GM19463 (cell line): Measurements from ENCODE around the gene REP15.
A peak's percentile ranks its signal among the peaks of the same experiment; 100 is the strongest.
"Not testable (repeated sequence)": the region's sequence is repeated elsewhere in the genome, so short reads cannot be mapped to it uniquely, and the experiment has no call there.

ENCODE experiments used
- ATAC-seq: cut with Tn5 transposase; IDR thresholded peaks from one replicate; pipeline ENCODE4 v1.9.1; 2021; ENCODE audit warnings: mild to moderate bottlenecking, moderate library complexity; ENCODE audit not compliant: unreplicated experiment

The REP15 gene

DNA sequence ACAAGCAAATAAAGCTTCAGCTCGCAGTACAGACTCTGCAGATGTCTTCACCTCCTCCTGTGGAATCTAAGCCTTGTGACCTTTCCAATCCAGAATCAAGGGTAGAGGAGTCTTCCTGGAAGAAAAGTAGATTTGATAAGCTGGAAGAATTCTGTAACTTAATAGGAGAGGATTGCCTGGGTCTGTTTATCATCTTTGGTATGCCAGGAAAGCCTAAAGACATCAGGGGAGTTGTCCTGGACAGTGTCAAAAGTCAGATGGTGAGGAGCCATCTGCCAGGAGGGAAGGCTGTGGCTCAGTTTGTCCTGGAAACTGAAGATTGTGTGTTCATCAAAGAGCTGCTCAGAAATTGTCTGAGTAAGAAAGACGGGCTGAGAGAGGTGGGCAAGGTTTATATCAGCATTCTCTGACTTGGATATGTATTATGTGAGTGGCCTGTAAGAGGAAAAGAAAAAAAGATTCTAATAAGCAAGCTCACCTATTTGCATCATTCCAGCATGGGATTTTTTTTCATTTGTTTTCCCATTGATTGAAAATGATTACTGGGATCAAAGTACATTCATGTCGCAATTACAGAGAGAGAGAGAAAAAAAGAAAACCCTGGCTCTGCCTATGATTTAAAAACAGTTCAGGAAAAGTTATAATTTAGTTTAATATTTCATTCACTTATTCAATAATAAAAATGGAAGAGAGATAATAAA is 767 bp downstream of the REP15 start:
- ATAC-seq = no peak

DNA sequence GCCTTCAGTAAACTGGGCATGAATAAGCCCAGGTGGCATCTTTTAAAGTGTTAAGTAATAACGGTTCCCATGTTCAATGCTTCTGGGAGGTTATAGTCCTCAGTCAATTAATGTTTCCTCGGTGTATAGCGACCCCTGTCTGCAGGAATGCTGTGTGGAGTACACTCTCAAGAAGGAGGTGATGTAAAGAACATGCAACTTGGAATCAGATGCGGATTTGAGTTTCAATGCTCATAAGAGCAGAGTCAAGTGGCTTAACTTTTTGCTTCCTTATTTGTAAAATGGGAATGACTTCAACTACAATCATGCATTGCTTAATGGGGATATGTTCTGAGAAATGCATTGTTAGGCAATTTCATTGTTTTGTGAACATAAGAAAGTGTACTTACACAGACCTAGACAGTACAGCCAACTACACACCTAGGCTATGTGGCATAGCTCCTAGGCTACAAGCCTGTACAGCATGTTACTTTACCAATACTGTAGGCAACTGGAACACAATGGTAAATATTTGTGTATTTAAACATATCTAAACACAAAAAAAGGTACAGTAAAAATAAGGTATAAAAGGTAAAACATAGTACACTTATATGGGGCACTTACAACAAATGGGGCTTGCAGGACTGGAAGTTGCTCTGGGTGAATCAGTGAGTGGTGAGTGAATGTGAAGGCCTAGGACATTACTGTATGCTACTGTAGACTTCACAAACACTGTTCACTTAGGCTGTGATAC is 7.6 kb downstream of the REP15 start:
- ATAC-seq = peak; percentile 94

DNA sequence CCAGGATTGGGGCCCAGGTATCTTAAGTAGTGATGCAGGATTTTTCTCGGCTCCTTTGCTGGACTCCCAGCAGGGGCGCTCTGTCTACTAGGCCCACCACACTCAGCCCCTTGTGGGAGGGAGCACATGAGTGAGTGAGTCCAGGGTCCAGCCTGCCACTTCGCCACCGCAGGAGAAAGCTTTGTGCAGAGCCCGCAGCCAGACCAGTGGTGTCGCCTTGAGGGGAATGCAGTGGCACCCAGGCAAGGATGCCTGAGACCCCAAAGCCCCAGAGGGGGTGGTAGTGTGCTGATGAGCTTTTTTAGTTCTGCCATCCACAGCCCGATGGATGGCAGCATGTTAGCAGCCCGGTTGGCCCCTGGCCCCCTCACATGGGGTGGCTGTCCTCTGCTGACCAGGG is 9.0 kb downstream of the REP15 start:
- no peak for ATAC-seq

DNA sequence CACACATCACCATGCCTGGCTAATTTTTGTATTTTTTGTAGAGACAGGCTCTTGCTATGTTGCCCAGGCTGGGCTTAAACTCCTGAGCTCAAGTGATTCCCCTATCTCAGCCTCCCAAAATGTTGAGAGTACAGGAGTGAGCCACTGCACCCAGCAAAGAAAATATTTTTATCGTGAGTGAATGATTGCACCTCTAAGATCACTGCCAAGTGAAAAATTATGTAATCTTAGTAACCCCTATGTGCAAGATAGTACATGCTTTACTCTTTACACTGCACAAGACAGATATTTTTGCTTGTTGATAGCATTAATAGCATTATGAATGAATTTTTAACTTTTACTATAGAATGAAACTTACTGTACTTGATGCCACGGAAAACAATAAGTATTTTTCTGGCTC is 11.0 kb downstream of the REP15 start:
- no peak for ATAC-seq

DNA sequence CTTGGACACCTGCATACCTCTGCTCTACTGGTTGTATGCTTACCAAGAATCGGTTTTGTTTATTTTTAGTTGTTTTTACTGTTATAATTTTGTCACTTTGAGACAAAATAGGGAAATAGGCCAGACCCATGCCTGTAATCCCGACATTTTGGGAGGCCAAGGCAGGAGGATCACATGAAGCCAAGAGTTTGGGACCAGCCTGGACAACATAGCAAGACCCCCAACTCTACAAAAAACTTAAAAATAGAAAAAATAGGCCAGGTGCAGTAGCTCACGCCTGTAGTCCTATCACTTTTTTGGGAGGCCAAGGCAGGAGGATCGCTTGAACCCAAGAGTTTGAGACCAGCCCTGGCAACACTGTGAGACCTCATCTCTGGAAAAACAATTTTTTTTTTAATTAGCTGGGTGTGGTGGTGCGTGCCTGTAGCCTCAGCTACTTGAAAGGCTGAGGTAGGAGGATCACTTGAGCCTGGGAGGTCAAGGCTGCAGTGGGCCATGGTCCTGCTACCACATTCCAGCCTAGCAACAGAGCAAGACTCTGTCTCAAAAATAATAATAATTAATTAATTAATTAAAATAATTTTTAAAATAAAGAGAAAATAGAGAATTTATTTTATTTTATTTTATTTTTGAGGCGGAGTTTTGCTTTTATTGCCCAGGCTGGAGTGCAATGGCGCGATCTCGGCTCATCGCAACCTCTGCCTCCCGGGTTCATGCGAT is 13.1 kb downstream of the REP15 start:
- ATAC-seq = no peak

DNA sequence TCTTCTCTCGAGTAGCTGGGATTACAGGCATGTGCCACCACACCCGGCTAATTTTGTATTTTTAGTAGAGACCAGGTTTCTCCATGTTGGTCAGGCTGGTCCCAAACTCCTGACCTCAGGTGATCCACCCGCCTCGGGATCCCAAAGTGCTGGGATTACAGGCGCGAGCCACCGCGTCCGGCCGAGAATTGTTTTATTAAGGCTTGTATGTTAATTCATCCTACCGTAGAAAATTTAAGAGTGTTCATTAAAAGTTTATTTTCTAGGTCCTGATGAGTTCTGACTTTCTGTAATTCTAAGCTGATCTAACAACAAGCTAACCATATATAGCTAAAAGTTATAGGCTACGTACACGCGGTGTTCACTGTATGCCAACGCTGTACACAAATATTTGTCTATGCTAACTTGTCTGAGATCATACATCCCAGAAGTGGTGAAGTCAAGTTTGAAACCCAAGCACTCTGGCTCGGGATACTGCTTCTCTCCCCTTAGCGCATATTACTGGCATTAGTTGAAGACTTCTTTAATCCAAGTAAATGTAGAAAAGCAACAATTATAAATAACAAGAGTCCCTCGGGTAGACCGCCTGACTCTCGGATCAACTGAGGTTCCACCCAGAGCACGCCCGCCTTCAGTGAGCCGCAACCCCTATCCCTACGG is 13.8 kb downstream of the REP15 start:
- peak; percentile 35 for ATAC-seq

DNA sequence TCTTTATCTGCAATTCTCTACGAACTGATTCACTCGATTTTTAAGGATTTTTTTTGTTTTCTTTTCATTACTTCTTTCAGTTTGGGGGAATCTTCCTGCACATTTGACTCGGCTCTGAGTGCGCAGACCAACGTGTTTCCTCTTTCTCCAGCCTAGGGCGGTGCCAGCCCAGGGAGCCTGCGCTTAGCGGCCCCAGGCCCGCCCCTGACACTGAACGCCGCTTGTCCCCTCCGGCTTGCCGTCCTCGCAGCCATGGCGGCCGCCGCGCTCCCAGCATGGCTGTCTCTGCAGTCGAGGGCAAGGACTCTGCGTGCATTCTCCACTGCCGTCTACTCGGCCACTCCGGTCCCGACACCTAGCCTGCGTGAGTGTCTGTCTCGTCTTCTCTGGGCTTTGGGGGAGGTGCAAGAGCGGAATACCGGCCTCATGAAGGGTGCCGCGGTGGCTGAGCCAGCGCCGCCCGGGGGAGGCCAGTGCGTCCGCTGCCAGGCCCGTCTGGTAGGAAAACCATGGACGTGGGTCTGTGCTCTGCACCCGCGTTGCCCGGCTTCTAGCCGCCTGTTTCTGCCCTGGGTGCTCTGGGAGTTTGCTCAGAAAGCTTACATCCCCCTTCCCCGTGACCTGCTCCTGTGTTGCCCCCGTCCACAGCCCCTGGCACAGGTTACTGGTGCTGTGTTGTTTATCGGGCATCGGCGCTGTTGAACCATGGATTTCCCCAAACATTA is 14.5 kb downstream of the REP15 start, which contains the start of gene MRPS35:
Gene MRPS35 (plus strand): TSS at position 241 of the 725 bp plus-strand sequence. CDS start 12 bp downstream, at position 253.
- peak; percentile 96 for ATAC-seq

DNA sequence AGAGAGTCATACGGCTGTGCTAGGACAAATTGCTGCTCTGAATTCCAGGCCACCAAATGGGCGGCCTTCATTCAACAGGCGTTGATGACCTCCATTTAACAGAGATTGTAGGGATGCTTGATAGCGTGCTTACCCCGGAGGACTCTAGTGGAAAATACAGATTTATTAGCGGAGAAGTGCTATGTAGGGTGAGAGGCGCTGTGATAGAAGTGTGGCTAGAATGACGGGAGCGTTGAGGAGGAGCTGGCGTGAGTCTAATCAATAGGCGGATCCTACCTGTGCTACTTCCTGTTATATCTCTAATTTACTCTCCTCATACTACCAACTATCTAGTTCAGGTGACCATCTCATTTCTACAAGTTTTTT is 15.1 kb downstream of the REP15 start:
- no peak for ATAC-seq

DNA sequence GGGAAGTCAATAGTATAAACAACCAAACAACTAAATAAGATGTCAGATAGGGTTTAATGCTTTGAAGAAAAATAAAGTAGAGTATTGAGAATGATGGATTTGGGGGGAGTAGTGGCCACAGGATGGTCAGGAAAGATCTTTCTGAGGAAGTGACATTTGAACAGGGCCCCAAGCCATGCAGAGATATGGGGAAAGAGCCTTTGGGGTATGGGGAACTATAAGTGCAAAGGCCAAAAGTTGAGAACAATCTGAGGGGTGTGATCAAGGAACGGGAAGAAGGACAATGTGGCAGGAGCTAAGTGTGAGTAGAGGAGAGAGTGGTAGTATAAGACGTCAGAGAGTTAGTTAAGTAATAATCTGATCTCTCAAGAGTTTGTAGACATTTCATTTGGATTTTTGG is 15.7 kb downstream of the REP15 start:
- ATAC-seq = no peak

DNA sequence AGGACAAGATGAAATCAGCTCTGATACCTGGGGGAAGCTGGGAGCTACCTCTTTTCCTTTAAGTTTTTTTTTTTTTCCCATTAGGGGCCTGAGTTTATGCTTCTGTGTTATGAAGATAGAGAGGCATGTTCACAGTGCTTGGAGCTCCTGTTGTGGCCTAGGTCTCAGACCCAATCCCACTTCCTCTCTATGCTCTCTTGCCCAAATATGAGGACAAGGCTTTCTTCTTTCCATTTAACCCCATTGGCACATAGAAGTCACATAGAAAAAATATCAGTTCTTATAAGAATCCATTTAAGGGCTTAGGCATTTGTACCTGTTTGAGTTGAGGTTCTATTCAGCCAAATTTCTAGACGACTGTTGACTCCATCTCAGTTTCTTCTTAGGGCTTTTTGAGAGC is 27.0 kb downstream of the REP15 start:
- ATAC-seq = no peak

DNA sequence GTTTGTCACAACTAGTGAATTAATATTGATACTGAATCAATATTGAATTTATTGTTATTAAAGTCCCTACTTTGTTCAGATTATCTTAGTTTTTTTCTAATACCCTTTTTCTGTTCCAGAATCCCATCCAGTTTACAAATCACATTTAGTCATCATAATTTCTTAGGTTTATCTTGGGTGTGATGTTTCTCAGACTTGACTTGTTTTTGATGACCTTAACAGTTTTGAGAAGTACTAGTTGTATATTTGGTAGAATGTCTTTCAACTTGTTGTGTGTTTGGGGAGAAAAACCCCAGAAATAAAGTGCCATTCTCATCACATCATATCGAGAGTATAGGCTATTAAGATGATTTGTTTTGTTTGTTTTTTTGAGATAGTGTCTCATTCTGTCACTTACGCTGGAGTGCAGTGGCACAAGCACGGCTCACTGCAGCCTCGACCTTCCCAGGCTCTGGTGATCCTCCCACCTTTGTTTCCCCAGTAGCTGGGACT is 33.9 kb downstream of the REP15 start:
- no peak for ATAC-seq

DNA sequence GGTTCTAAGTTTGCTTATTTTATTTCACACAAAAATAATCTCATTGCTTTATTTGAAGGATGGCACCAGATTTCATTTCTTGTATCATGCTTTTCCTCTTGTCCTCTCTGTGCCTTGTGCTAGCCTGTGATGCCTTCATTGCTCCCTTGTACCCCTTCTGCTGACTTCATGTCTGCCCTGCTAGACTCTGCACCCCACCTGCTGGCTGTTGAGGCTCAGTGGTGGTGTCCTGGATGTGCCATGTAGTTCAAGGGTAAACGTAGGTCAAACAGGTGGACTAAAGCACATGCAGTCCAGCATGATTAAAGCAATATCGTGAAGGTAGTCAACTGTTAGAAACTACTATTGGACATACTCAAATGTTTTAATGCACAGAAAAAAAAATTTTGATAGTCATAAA is 36.0 kb downstream of the REP15 start:
- no peak for ATAC-seq

DNA sequence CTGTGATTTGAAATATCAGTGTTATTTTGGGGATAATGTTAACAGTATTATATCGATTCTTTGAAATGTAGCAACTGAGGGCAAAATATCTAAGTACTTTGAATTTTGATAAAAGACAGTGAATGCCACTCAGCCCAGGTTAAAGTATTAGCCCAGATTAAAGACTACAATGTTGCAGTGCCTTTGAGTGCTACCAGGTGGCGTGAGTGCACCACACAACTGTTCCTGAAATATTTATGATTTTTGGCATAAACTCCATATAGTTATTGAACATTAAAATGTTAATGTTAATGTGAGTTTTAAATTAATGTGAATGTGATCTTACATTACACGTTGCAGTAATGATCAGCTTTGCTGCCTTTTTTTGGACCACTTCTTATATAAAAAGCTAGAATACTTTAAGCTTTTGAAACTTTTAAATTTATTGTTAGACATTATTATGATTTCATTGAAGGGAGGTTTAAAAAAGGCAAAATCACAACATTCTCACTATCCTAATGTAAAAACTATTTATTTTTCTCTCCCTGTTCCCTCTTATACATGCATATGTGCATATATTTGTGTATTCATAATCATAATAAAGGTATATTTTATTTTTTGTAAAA is 36.9 kb downstream of the REP15 start:
- no peak for ATAC-seq

DNA sequence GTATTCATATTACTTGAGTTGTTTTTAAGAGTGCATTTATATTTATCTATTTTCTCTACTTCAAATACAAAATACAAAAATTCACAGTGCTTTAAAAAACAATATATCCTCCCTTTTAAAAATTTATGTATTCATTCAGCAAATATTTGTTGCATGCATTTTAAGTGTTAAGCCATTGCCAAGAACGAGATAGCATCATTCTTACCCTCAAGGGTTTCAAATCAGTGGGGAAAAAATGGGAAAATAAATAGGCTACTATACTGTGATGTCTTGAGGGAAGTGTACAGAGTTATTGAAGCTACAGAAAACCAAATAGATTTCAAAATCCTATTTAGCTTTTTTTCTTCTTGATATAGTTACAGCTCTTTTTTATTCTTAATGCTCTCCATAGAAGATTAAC is 37.5 kb downstream of the REP15 start:
- ATAC-seq = no peak

DNA sequence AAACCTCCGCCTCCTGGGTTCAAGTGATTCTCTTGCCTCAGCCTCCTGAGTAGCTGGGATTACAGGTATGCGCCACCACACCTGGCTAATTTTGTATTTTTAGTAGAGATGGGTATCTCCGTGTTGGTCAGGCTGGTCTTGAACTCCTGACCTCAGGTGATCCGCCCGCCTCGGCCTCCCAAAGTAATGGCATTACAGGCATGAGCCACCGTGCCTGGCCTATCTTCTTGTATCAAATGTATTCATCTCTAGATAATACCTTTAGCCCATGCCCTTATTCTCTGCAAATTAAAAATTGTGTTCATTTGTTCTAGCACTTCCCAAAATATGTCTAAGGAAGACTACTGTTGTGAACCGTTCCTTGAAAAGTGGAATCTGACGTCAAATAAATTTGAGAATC is 38.1 kb downstream of the REP15 start:
- not testable (repeated sequence) for ATAC-seq

DNA sequence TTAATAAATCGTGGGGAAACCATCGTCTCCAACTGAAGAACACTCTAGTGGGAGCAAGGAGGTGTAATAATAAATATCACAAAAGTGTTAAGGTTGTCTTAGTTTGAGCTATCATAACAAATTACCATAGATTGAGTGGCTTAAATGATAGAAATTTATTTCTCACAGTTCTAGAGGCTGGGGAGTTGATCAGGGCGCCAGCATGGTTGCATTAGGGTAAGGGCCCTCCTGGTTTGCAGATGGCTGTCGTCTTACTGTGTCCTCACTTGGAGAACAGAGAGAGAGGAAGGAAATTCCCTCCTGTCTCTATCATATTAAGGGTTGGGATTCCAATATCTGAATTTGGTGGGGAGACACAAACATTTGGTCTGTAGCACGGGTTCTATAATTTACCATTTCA is 47.4 kb downstream of the REP15 start:
- ATAC-seq = no peak

DNA sequence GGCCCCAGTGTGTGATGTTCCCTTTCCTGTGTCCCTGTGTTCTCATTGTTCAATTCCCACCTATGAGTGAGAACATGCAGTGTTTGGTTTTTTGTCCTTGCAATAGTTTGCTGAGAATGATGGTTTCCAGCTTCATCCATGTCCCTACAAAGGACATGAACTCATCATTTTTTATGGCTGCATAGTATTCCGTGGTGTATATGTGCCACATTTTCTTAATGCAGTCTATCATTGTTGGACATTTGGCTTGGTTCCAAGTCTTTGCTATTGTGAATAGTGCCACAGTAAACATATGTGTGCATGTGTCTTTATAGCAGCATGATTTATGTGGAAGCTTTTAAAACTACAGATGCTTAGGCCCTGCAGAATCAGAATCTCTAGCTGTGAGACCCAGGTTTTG is 49.5 kb downstream of the REP15 start:
- not testable (repeated sequence) for ATAC-seq
